Measurements from ENCODE around the gene SPINT1. TPM values are rescaled to one million over a fixed set of nuclear protein-coding genes. Genes with fewer than 3 reads are reported as not detected.
"Not testable (repeated sequence)": the region's sequence is repeated elsewhere in the genome, so short reads cannot be mapped to it uniquely, and the experiment has no call there.

The SPINT1 gene
- total RNA-seq, 1 experiment from 2014 or later = not detected

- DNase-seq; H3K36me3 ChIP-seq; H3K27ac ChIP-seq; H3K9me3 ChIP-seq (replicated peaks); H3K4me1 ChIP-seq; H3K4me3 ChIP-seq; H3K27me3 ChIP-seq: not testable (repeated sequence)
These were observed 17.3 kb downstream of the SPINT1 start for GRCh38 chr15:40861147-40861546.

- Histone ChIP-seq H3K36me3 (no peaks in the 10 kb centered on the region), H3K27me3 (no peaks in the 10 kb centered on the region), H3K9me3 (replicated peaks) (no peaks in the 10 kb centered on the region), H3K4me1 (no peaks in the 10 kb centered on the region), H3K4me3 (no peak overlapping the region), H3K27ac (no peak overlapping the region)
- DNase-seq = no peak
These were observed 19.9 kb downstream of the SPINT1 start for GRCh38 chr15:40863660-40864270.

GRCh38 chr15:40867199-40867598, 23.4 kb downstream of the SPINT1 start:
- H3K4me1 ChIP-seq = no peaks in the 10 kb centered on the region
- no peaks in the 10 kb centered on the region for H3K36me3 ChIP-seq
- DNase-seq = no peak
- H3K9me3 ChIP-seq (replicated peaks) = no peaks in the 10 kb centered on the region
- no peaks in the 10 kb centered on the region for H3K27me3 ChIP-seq
- H3K27ac ChIP-seq = no peak overlapping the region
- H3K4me3 ChIP-seq = no peak overlapping the region

- no peaks in the 10 kb centered on the region for H3K27me3 ChIP-seq
- H3K27ac ChIP-seq = no peak overlapping the region
- H3K4me3 ChIP-seq = no peak overlapping the region
- no peaks in the 10 kb centered on the region for H3K36me3 ChIP-seq
- DNase-seq = no peak
- H3K4me1 ChIP-seq = no peaks in the 10 kb centered on the region
- no peaks in the 10 kb centered on the region for H3K9me3 ChIP-seq (replicated peaks)
These were observed 25.8 kb downstream of the SPINT1 start for GRCh38 chr15:40869686-40870085.

- H3K4me3 ChIP-seq = no peak overlapping the region
- no peak for DNase-seq
- no peaks in the 10 kb centered on the region for H3K9me3 ChIP-seq (replicated peaks)
These were observed 26.9 kb downstream of the SPINT1 start for GRCh38 chr15:40870716-40871115.

GRCh38 chr15:40871749-40872617, 28.1 kb downstream of the SPINT1 start:
- H3K27ac ChIP-seq = no peak overlapping the region
- no peaks in the 10 kb centered on the region for H3K9me3 ChIP-seq (replicated peaks)
- no peak overlapping the region for H3K4me3 ChIP-seq
- H3K36me3 ChIP-seq = no peaks in the 10 kb centered on the region
- no peaks in the 10 kb centered on the region for H3K4me1 ChIP-seq
- no peaks in the 10 kb centered on the region for H3K27me3 ChIP-seq
- no peak for DNase-seq

More at GRCh38 chr15:40870716-40871115, 26.9 kb downstream of the SPINT1 start:
- Histone ChIP-seq H3K36me3 (no peaks in the 10 kb centered on the region), H3K27me3 (no peaks in the 10 kb centered on the region), H3K4me1 (no peaks in the 10 kb centered on the region), H3K27ac (no peak overlapping the region)

- no peaks in the 10 kb centered on the region for H3K27me3 ChIP-seq
- H3K27ac ChIP-seq = no peak overlapping the region
- DNase-seq = peak in 1 of 2 experiments; percentile 79
- no peaks in the 10 kb centered on the region for H3K36me3 ChIP-seq
- no peaks in the 10 kb centered on the region for H3K4me1 ChIP-seq
- peak overlapping the region; percentile 56 for H3K4me3 ChIP-seq
- no peaks in the 10 kb centered on the region for H3K9me3 ChIP-seq (replicated peaks)
These were observed 29.2 kb downstream of the SPINT1 start for GRCh38 chr15:40872791-40873693.

GRCh38 chr15:40873694-40874561, 30.1 kb downstream of the SPINT1 start, which contains the start of gene RHOV:
Gene RHOV, minus strand, starts transcription at chr15:40874234. Its CDS starts 95 bp downstream, at chr15:40874139.
- Histone ChIP-seq H3K36me3 (no peaks in the 10 kb centered on the region), H3K9me3 (replicated peaks) (no peaks in the 10 kb centered on the region), H3K27ac (no peak within 1 kb of the TSS), H3K4me3 (peak within 1 kb of the TSS; percentile 56), H3K27me3 (no peaks in the 10 kb centered on the region), H3K4me1 (no peaks in the 10 kb centered on the region)
- DNase-seq = peak; percentile 69 to 75

GRCh38 chr15:40875991-40876730, 32.3 kb downstream of the SPINT1 start:
- Histone ChIP-seq H3K36me3 (no peaks in the 10 kb centered on the region), H3K27me3 (no peaks in the 10 kb centered on the region), H3K27ac (no peak overlapping the region), H3K9me3 (replicated peaks) (no peaks in the 10 kb centered on the region), H3K4me1 (no peaks in the 10 kb centered on the region), H3K4me3 (no peak overlapping the region)
- no peak for DNase-seq

- Histone ChIP-seq H3K27me3 (no peaks in the 10 kb centered on the region), H3K4me3 (no peak overlapping the region), H3K36me3 (no peaks in the 10 kb centered on the region), H3K4me1 (no peaks in the 10 kb centered on the region), H3K9me3 (replicated peaks) (no peaks in the 10 kb centered on the region), H3K27ac (no peak overlapping the region)
- no peak for DNase-seq
These were observed 33.8 kb downstream of the SPINT1 start for GRCh38 chr15:40877694-40878093.

- H3K27ac ChIP-seq = no peak overlapping the region
- DNase-seq = no peak
- no peaks in the 10 kb centered on the region for H3K9me3 ChIP-seq (replicated peaks)
- H3K27me3 ChIP-seq = no peaks in the 10 kb centered on the region
- H3K36me3 ChIP-seq = no peaks in the 10 kb centered on the region
- H3K4me1 ChIP-seq = no peaks in the 10 kb centered on the region
- no peak overlapping the region for H3K4me3 ChIP-seq
These were observed 34.9 kb downstream of the SPINT1 start for GRCh38 chr15:40878785-40879184.

- H3K4me3 ChIP-seq = no peak overlapping the region
- no peak overlapping the region for H3K27ac ChIP-seq
- DNase-seq = no peak
- no peaks in the 10 kb centered on the region for H3K36me3 ChIP-seq
- H3K4me1 ChIP-seq = no peaks in the 10 kb centered on the region
- no peaks in the 10 kb centered on the region for H3K9me3 ChIP-seq (replicated peaks)
- H3K27me3 ChIP-seq = no peaks in the 10 kb centered on the region
These were observed 35.8 kb downstream of the SPINT1 start for GRCh38 chr15:40879609-40880008.

GRCh38 chr15:40881351-40881750, 37.5 kb downstream of the SPINT1 start:
- no peaks in the 10 kb centered on the region for H3K4me1 ChIP-seq
- no peaks in the 10 kb centered on the region for H3K9me3 ChIP-seq (replicated peaks)
- H3K4me3 ChIP-seq = no peak overlapping the region
- no peak overlapping the region for H3K27ac ChIP-seq
- no peak for DNase-seq
- no peaks in the 10 kb centered on the region for H3K27me3 ChIP-seq
- H3K36me3 ChIP-seq = no peaks in the 10 kb centered on the region

Data from SJCRH30 (cell line).